ENCODE measurements around the gene AP3B1. TPM values are rescaled to one million over a fixed set of nuclear protein-coding genes. Genes with fewer than 3 reads are reported as not detected.

AP3B1 gene
- total RNA-seq, 4 donors from 2014 or later = 31.2 to 42.1 (median 36.2) TPM

DNA sequence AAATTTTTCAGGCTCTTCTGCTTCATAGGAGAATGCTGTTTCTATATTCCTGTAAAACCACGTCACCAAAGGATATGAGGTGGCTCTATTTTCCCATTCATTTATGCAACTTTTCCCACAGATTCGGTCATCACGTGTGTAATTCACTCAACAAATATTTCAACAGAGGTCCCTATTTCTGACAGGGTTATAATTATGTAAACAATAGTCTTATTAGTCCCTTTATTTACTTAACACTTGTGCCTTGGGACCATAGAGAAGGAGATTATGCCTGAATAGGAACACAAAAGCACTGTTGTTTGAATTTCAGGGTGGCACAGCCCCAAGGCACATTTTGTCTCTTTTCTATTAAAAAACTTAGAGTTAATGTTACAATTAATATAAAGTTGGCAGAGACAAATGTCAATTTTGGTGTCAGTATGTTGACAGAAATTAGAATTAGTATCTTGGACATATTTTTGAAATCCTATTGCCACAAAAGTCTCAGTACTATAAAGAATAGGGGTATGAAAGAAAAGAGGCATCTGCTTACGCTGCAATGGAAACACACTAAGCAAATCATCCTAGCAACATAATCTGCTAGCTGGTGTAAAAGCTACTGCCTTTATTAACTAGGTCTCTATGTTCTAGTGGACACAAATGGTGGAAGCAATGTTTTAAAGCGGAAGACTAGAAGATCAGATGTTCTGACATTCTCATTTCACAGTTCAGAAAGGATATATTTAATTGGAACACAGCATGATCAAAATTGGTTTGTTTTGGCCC lies 289.3 kb downstream of the AP3B1 start:
- Histone ChIP-seq H3K27ac (replicated peaks in 1 of 4) (no peak overlapping the region), H3K9me3 (no peaks in the 10 kb centered on the region), H3K27me3 (no peaks in the 10 kb centered on the region), H3K36me3 (peaks cover 0 to 8% (median 3%) of the 10 kb centered on the region in 4 donors), H3K4me1 (peaks cover 0 to 10% (median 9%) of the 10 kb centered on the region in 4 donors), H3K4me3 (no peak overlapping the region)
- WGBS = 88% methylated on average over 5 of the region's 5 CpGs
- intact Hi-C loops (cut with DNase I) = loop anchor here (10.0 kb wide), 1 partner anchor 360 kb away; no protein-coding TSS in a partner anchor
- no peak for DNase-seq (ENCODE audit: extremely low spot score)
- TF ChIP-seq POLR2A (IDR thresholded peaks at IDR 0.05; ENCODE audit: low read depth) (no peak), EP300 (IDR thresholded peaks at IDR 0.05) (no peak), POLR2AphosphoS5 (IDR thresholded peaks at IDR 0.05) (no peak)
- TF ChIP-seq, protein P1, sequence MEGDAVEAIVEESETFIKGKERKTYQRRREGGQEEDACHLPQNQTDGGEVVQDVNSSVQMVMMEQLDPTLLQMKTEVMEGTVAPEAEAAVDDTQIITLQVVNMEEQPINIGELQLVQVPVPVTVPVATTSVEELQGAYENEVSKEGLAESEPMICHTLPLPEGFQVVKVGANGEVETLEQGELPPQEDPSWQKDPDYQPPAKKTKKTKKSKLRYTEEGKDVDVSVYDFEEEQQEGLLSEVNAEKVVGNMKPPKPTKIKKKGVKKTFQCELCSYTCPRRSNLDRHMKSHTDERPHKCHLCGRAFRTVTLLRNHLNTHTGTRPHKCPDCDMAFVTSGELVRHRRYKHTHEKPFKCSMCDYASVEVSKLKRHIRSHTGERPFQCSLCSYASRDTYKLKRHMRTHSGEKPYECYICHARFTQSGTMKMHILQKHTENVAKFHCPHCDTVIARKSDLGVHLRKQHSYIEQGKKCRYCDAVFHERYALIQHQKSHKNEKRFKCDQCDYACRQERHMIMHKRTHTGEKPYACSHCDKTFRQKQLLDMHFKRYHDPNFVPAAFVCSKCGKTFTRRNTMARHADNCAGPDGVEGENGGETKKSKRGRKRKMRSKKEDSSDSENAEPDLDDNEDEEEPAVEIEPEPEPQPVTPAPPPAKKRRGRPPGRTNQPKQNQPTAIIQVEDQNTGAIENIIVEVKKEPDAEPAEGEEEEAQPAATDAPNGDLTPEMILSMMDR (IDR thresholded peaks at IDR 0.05) = no peak

DNA sequence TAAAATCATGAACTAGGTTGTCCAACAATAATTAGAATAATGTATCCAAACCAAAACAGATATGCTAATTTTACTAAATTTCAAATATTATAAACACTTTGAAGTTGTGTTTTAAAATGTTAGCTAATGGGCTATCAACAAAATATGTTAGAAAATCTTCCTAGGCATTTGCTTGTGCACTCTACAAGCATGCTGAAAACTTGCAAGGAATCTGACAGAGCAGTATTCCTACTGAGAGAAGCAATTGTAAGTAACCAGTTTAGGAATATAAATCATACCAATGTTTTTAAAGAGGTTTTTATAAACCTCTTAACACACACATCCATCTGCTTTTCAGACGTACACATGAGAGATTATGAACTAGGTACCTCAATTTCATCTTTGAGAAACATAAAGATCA lies 289.9 kb downstream of the AP3B1 start:
- intact Hi-C loops (cut with DNase I) = loop anchor here (10.0 kb wide), 1 partner anchor 360 kb away; no protein-coding TSS in a partner anchor
- Histone ChIP-seq H3K36me3 (peaks cover 0 to 12% (median 4%) of the 10 kb centered on the region in 4 donors), H3K4me1 (peaks cover 0 to 4% (median 3%) of the 10 kb centered on the region in 4 donors), H3K4me3 (no peak overlapping the region), H3K27me3 (no peaks in the 10 kb centered on the region), H3K27ac (replicated peaks in 1 of 4) (no peak overlapping the region), H3K9me3 (no peaks in the 10 kb centered on the region)
- DNase-seq (ENCODE audit: extremely low spot score) = no peak
- 95% methylated on average over 1 of the region's 1 CpG for WGBS
- TF ChIP-seq POLR2AphosphoS5 (IDR thresholded peaks at IDR 0.05) = no peak
- no peak for TF ChIP-seq POLR2A (IDR thresholded peaks at IDR 0.05; ENCODE audit: low read depth)
- TF ChIP-seq EP300 (IDR thresholded peaks at IDR 0.05) = no peak
- TF ChIP-seq, protein P1 (IDR thresholded peaks at IDR 0.05) = no peak

DNA sequence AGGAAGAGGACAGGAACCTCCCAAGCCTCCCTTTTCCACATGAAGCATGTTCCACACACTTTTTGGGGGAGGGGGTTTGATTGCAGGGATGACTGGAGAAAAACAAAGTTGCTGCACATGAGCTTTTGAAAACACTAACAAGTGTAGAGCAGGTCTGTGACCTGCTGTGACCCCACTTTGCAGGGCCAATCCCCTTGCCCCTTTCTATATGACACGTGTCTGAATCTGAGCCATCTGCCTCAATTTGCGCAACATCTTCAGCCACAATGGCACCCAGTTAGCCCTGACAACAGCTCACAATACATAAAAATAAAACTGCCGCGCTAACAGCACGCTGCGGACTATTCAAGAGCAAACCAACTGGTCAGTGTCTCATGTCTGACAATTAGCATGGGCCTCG lies 290.6 kb downstream of the AP3B1 start:
- Histone ChIP-seq H3K4me3 (no peak overlapping the region), H3K4me1 (no peaks in the 10 kb centered on the region), H3K27ac (replicated peaks in 1 of 4) (no peak overlapping the region), H3K36me3 (peaks cover 0 to 16% (median 6%) of the 10 kb centered on the region in 4 donors), H3K27me3 (no peaks in the 10 kb centered on the region), H3K9me3 (no peaks in the 10 kb centered on the region)
- intact Hi-C loops (cut with DNase I) = loop anchor here (10.0 kb wide), 1 partner anchor 359 kb away; no protein-coding TSS in a partner anchor
- no peak for DNase-seq (ENCODE audit: extremely low spot score)
- WGBS = over 99% methylated on average over 7 of the region's 7 CpGs
- TF ChIP-seq POLR2A (IDR thresholded peaks at IDR 0.05; ENCODE audit: low read depth) (no peak), EP300 (IDR thresholded peaks at IDR 0.05) (no peak), POLR2AphosphoS5 (IDR thresholded peaks at IDR 0.05) (no peak)
- TF ChIP-seq, protein P1 (IDR thresholded peaks at IDR 0.05) = no peak

DNA sequence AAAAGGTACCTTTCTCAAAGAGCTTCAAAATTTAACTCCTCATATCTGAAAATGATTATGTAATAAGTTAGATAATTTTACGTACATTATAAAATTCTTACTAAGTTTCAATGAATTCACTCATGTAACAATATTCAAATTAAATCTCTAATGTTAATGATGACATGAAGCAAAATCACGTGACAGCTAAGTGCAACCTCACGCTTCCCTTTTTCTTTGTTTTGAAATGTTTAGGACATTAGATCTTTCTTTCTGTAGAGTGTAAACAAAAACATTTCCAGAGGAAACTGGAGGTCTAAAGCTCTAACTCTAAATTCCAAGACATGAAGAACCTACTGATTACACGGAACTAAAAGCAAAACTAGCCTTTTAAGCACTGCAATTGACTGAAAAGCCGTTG lies 291.0 kb downstream of the AP3B1 start:
- intact Hi-C loops (cut with DNase I) = loop anchor here (10.0 kb wide), 1 partner anchor 359 kb away; no protein-coding TSS in a partner anchor

More for the DNA sequence above, 291.0 kb downstream of the AP3B1 start:
- peaks cover 0 to 20% (median 6%) of the 10 kb centered on the region in 4 donors for H3K36me3 ChIP-seq
- no peaks in the 10 kb centered on the region for H3K27me3 ChIP-seq
- H3K4me1 ChIP-seq = no peaks in the 10 kb centered on the region
- TF ChIP-seq EP300 (IDR thresholded peaks at IDR 0.05) (no peak), POLR2A (IDR thresholded peaks at IDR 0.05; ENCODE audit: low read depth) (no peak), POLR2AphosphoS5 (IDR thresholded peaks at IDR 0.05) (no peak)
- TF ChIP-seq, protein P1 (IDR thresholded peaks at IDR 0.05) = no peak
- H3K9me3 ChIP-seq = no peaks in the 10 kb centered on the region
- DNase-seq (ENCODE audit: extremely low spot score) = no peak
- no peak overlapping the region for H3K4me3 ChIP-seq
- 92% methylated on average over 5 of the region's 5 CpGs for WGBS
- no peak overlapping the region for H3K27ac ChIP-seq (replicated peaks in 1 of 4)
